ENCODE data around the gene GALNT5. TPM values are rescaled to one million over a fixed set of nuclear protein-coding genes. Genes with fewer than 3 reads are reported as not detected.
"Not testable (repeated sequence)": the region's sequence is repeated elsewhere in the genome, so short reads cannot be mapped to it uniquely, and the experiment has no call there.

The GALNT5 gene, protein sequence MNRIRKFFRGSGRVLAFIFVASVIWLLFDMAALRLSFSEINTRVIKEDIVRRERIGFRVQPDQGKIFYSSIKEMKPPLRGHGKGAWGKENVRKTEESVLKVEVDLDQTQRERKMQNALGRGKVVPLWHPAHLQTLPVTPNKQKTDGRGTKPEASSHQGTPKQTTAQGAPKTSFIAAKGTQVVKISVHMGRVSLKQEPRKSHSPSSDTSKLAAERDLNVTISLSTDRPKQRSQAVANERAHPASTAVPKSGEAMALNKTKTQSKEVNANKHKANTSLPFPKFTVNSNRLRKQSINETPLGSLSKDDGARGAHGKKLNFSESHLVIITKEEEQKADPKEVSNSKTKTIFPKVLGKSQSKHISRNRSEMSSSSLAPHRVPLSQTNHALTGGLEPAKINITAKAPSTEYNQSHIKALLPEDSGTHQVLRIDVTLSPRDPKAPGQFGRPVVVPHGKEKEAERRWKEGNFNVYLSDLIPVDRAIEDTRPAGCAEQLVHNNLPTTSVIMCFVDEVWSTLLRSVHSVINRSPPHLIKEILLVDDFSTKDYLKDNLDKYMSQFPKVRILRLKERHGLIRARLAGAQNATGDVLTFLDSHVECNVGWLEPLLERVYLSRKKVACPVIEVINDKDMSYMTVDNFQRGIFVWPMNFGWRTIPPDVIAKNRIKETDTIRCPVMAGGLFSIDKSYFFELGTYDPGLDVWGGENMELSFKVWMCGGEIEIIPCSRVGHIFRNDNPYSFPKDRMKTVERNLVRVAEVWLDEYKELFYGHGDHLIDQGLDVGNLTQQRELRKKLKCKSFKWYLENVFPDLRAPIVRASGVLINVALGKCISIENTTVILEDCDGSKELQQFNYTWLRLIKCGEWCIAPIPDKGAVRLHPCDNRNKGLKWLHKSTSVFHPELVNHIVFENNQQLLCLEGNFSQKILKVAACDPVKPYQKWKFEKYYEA
- total RNA-seq, result 0.48 and 2.6 TPM in 2 replicates

DNA sequence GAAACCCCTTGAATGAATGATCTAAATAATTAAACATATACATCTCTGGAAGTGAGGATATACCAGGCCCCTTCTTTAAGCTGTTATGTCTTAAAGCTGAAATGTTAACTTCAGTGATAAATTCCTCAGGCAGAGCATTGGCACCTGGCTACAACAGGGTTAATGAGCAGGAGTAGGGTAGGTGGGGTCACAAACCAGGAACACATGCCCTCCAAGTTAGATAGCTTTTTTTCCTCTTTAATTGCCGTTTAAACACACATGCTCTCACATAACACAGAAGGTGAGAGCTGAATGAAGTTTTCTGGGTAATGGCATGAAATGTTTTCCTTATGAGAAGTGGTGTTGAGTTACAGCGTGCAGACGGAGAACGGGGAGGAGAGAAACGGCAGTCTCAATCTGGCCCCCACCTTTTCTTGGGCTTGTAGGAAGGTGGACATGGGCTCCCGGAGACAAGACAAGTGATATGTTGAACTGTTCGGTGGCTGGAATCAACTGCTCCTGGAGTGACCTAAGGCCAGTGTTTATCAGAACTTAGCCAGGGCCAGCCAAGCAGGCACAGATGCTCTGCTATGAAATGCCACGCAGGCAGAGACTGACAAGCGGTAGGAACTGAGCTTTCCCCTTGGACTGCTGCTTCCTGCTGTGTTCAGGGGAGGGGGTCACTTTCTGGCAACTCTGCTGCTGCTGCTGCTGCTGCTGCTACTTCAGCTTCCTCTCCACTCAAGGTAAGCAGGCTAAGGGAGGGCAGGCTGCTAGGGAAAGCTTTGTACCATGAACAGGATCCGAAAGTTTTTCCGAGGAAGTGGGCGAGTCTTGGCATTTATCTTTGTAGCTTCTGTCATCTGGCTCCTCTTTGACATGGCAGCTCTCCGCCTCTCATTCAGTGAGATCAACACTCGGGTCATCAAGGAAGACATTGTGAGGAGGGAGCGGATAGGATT is at the start of gene GALNT5:
Gene GALNT5, plus strand, starts transcription at position 394 of the 941 bp plus-strand sequence. Its CDS starts 378 bp downstream, at position 772.
- no peak for DNase-seq (ENCODE audit: extremely low read depth, low read depth, low spot score)

DNA sequence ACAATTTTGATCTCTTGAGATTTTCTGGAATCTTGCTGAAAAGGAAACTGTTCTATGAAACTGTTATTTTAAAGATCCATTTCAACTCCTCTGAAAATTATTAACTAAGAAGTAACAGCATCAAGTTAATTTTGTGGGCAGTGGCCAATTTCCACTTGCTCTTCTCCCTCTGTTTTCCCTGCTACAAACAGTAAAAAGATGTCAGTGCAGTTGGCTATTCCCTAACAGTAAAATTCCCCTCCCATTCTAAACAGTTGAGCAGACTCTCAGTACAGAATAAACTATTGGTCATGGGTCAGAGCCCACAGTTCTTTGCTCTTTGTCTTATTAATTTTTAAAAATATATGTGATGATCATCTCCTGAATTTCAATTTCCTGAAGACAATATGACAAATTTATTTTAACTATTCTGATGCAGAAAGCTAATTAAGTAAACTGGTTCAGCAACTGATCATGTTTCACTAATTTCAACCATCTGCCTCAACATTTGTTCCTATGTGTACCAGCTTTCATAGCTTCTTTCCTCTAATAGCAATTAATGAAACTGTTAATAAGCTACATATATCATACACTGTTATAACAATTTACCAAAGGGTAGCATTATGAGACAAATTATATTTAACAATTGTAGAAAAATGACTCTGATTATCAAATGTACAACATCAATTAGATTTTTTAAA is 41.1 kb upstream of the GALNT5 start:
- no peak for DNase-seq (ENCODE audit: extremely low read depth, low read depth, low spot score)

DNA sequence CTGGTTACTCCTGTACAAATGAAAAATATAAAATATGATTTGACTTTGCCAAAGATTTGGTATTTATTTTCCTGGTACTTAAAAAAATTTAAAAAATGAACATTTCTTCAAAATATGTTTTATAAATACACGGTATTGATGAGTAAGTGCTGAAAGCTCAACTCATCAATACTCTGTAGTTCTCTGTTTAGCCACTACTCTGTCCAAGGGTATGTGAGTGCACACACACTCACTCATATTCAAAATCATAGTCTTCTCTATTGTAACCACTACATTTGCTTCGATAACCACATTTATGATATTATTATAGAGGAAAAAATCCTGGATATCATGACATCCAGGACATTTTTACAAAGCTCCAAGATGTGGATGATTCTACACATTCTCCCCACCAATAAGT is 40.1 kb upstream of the GALNT5 start:
- DNase-seq (ENCODE audit: extremely low read depth, low read depth, low spot score), result no peak

DNA sequence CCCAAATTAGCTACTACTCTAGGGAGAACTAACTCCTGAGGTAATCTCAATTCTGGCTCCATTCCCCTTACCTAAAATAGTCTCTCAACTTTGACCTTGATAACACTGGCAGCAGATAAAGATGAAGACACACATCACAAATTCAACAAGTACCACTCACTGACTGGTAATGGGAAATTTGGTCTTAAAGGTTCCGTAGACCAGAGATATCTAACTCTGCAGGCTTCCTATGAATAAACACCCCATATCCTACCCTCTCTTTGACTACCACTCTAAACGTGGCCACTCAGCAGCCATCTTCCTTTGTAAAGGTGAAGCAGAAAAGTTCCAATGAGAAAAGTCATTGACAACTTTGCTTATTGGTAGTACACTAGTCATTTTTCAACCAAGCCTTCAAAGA is 38.6 kb upstream of the GALNT5 start:
- DNase-seq (ENCODE audit: extremely low read depth, low read depth, low spot score), result no peak

DNA sequence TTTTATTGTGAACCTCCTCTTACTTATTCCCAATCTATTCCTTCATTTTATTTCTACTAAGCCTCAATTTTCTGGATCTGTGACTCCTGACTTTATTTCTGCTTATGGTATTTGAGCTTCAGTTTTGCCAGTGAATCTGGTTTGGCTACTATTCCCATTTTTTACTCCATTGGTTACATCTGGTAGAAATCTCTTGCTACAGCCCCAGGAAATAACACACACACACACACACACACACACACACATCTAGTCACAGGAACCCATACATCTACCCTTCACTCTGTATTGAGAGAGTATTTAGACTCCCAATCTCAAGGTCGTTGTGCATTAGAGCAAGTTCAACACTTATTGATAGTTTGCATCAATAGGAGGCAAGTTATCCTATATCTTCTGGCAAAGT is 37.0 kb upstream of the GALNT5 start:
- DNase-seq (ENCODE audit: extremely low read depth, low read depth, low spot score), result no peak

DNA sequence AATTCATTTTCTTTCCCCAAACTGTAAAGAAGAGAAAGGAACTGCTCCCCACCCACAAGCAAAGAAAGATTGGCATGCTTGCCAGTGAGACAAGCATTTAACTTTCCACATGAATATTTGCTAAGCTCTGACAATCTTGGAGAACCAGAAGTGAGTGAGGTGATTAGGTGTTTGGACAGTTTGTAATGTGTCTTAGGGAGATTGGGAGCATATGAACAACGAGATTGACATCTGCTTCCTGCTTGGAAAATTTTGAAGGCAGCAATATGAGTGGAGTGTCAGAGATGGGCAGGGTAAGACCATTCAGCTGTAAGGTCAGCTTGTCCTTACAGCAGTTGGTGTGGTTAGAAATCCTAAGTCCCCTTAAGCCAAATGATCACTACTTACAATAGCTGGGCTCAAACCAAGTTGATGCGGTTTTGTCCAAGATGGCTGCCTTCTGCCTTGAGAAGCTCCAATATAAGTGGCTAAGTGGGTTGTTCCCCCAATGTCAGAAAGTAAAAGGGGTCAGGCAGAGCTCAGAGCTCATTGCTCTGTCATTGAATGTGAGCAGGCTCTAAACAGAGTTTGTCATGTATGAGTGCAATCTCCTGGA is 36.0 kb upstream of the GALNT5 start:
- DNase-seq (ENCODE audit: extremely low read depth, low read depth, low spot score), result no peak

DNA sequence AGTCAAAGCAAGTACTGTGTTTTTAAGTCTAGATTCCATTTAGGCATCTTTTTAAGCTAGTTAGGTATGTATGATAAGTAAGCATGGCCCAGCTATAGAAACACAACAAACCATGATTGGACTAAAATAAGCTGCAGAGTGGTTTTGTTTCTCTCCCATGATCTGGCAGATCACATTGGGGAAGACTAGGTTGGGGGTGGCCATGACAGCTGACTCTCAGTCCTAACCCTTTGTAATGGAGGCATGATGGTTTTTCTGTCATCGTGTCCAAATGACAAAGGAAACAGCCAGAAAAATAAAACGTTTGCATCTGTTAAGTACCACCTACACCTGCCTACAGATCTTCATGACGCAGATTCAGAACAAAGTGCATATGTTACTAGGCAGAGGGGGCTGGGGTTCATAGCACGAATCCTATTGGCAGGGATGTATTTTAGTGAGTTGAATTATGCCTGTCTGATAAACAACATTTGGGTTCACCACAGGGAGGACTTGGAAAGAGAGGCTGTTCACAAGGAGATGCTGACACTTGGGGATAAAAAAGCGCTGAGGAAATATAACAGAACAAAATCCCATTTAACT is 33.8 kb upstream of the GALNT5 start:
- no peak for DNase-seq (ENCODE audit: extremely low read depth, low read depth, low spot score)

DNA sequence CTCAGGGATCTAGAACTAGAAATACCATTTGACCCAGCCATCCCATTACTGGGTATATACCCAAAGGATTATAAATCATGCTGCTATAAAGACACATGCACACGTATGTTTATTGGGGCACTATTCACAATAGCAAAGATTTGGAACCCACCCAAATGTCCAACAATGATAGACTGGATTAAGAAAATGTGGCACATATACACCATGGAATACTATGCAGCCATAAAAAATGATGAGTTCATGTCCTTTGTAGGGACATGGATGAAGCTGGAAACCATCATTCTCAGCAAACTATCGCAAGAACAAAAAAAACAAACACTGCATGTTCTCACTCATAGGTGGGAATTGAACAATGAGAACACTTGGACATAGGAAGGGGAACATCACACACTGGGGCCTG is 33.1 kb upstream of the GALNT5 start:
- DNase-seq (ENCODE audit: extremely low read depth, low read depth, low spot score), result not testable (repeated sequence)

DNA sequence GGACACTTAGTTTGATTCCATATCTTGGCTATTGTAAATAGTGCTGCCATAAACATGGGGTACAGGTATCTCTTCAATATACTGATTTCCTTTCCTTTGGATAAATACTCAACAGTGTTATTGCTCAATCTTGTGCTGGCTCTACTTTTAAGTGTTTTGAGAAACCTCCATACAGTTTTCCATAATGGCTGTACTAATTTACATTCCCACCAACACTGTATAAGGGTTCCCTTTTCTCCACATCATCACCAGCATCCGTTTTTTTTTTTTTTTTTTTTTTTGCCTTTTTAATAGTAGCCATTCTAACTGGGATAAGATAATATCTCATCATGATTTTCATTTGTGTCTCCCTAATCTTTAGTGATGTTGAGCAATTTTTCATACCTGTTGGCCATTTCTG is 29.9 kb upstream of the GALNT5 start:
- no peak for DNase-seq (ENCODE audit: extremely low read depth, low read depth, low spot score)

DNA sequence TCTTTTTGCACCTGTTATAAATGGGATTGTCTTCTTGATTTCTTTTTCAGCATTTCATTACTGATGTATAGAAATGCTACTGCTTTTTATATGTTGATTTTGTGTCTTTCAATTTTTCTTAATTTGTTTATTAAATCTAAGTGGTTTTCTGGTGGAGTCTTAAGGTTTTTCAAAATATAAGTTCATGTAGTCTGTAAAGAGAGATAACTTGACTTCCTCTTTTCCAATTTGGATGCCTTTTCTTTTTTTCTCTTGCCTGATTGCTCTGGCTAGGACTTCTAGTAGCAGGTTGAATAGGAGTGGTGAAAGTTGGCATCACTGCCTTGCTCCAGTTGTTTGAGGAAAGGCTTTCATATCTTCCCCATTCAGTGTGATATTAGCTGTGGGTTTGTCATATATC is 28.6 kb upstream of the GALNT5 start:
- DNase-seq (ENCODE audit: extremely low read depth, low read depth, low spot score), result no peak

DNA sequence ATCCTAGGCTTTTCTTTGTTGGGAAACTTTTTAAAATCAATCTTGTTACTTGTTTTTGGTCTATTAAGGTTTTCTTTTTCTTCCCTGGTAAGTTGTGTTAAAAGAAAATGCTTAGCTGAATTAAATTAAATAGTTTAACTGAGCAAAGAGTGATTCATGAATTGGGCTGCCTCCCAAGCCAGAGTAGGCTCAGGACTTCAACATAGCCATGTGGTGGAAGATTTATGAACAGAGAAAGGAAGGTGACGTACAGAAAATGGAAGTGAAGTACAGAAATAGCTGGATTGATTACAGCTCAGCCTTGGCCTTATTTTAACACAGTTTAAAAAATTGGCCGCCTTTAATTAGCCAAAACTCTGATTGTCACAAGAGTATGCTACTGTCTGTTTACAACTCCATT is 27.9 kb upstream of the GALNT5 start:
- no peak for DNase-seq (ENCODE audit: extremely low read depth, low read depth, low spot score)

DNA sequence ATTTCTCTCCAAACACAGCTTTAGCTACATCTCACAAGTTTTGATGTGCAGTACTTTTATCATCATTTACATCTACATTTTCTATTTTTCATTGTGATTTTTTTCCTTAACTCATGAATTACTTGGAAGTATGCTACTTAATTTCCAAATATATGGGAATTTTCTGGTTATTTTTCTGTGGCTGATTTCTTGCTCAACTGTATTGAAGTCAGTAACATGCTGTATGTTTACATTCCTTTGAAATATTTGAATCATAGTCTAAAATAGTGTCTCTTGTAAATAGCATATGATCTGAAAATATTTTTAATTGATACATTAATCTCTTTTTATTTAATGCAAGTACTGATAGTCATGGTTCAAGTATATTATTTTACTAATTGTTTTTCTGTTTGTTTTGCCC is 26.0 kb upstream of the GALNT5 start:
- DNase-seq (ENCODE audit: extremely low read depth, low read depth, low spot score), result no peak

DNA sequence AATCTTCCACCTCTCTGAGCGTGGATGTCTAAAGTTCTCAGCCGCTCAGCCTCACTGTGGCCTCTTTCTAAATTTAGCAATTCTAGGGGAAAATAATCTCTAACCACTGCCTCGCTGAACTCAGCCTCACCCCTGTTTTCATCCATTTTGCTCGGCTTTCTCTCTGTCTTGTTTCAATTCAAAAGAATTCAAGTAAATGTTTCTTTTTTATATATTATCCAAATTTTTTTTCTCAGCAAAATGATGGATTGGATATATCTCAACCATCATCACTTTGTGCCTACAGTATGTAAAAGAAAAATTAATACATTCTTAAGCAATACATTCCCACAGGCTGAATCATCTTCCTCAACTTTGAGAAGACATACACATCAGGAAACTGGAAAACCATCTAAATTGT is 24.0 kb upstream of the GALNT5 start:
- DNase-seq (ENCODE audit: extremely low read depth, low read depth, low spot score), result no peak

DNA sequence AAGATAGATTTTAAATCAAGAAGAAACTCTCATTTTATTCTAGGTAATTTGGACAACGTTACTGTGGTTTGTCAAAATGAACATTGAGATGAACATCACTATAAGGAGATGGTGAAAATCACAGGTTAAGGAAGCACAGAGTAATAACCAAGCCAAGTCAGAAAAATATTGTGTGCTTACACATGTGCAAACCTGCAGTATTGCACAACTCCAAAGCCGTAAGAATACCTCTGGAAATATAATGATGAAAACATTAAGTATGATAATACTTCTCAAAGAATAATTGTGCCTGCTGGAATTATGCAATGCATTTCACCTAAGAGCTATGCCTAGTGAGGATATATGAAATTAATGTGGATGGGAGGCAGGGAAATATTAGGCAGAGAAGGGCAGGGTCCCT is 21.1 kb upstream of the GALNT5 start:
- DNase-seq (ENCODE audit: extremely low read depth, low read depth, low spot score), result no peak

DNA sequence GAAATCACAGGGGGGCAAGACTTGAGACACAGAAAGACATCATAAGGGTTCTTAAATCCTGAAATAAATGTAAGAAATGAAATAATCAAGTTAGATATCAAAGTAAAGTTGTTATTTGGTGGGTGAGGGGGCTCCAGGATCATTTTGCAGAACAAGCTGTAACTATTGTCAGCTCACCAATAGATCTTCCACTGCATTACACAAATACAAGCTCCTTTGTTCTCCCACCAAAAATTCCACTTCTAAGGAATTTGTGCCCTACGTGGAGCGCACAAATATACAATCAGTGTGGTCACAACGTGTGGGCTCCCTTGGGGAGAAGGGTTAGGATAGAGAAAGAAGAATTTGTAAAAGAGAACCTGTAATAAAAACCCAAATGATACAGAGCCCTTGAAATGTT is 19.2 kb upstream of the GALNT5 start:
- no peak for DNase-seq (ENCODE audit: extremely low read depth, low read depth, low spot score)

DNA sequence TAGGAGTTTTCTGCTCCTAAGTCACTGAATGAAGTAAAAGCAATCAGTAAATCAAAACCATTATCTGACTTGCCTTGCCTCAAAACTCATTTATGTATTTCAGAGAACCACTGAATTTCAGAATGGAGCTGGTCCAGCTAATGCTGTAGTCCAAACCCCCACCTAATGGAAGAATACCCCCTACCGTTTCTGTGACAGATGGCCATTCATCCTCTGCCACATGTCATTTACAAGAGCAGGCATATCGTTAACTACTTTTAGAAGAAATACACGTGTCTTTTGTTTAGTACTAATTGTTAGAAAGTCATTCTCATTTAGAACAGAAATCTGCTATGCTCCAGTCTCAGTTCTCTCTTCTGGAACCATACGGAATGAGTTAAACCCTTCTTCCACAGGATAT is 12.8 kb upstream of the GALNT5 start:
- DNase-seq (ENCODE audit: extremely low read depth, low read depth, low spot score), result no peak

DNA sequence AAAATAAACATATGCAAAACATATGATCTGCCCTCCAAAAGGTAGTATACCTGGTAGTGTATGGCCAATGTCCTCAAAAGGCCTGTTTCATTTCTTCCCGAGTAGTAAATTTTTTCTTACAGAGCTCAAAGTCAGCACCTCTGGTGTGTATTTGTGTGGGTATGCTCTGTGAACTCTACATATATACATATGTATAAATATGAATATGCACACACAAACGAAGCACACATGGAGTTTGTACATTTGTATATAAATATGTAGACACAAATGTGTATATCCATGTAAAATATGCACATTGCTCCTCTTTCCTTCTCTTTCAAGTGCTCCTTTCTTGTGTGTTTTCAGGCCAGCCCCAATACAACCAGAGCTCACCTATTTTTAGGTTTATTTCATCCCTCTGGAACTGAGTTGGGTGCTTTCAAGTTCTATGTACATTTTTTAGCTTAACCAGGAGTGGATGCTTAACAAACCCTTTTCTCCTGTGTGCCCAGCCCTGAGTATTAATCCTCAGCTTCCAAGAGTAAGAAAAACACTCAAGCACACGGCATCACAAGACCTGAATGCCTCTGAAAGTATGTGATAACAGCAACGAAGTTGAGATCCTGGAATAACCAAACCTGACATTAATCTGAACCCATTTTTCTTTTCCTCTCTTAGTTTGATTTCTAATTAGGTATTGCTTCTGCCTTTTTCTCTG is 12.2 kb upstream of the GALNT5 start:
- DNase-seq (ENCODE audit: extremely low read depth, low read depth, low spot score), result no peak

DNA sequence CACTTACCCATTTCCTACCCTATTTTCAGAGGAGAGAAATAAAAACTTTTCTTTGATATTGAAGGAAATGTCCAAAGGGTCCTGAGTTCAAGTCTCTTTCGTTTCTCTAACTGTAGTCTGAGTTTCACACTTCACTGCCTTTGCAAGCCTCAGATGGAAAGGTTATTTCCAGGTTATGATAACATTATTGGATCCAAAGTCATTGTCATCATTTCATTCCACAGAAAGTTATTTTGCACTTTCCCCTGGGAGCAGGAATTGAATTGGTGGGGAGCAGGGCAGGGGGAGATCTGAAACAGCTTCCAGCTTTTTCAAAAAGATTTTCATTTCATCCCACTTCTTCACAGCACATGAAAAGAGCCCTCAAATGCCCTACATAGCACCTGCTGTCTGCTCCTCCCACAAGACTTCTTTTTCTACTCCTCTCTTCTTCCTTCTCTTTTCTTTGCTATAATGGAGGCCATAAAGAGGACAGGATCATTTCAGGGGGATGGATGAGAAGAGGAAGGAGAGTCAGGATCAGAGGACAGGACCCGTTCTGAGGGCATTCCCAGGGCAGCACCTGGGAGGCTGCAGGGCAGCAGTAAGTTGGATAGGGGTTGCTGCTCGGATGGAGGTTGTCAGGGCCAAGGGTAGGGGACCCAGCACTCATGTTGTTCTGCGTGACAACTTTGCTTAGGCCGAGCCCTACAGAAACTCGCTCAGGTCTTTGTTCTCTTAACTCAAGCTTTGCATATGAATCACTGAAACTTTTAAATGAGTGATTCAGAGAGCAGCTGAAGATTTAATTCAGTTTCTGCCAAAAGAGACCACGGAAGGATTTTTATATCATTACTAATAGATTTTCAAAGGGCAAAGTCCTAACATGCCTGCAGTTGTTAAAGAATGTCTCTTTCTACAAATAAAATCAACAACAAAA is 11.4 kb upstream of the GALNT5 start:
- DNase-seq (ENCODE audit: extremely low read depth, low read depth, low spot score), result no peak

Data from glomerular endothelial cell (primary cell).